Activated CD4-positive, alpha-beta T cell treated with anti-CD3 and anti-CD28 coated beads for 1 hour (primary cell): ENCODE results near the gene SLC25A19.
"Not testable (repeated sequence)": the region's sequence is repeated elsewhere in the genome, so short reads cannot be mapped to it uniquely, and the experiment has no call there.

Source experiments
- DNase-seq: peaks from one replicate; pipeline ENCODE4 v3.0.0-alpha.2; 2020

The SLC25A19 gene

GRCh38 chr17:75266316-75267152, 22.7 kb downstream of the SLC25A19 start:
- no peak for DNase-seq

- DNase-seq, result no peak
Observed at GRCh38 chr17:75265614-75266315, 23.5 kb downstream of the SLC25A19 start.

GRCh38 chr17:75263055-75263454, 26.2 kb downstream of the SLC25A19 start:
- DNase-seq, result no peak

GRCh38 chr17:75262112-75262606, 27.1 kb downstream of the SLC25A19 start:
- DNase-seq, result no peak

GRCh38 chr17:75261336-75262111, 27.7 kb downstream of the SLC25A19 start, which contains the start of the genes GGA3 and MRPS7:
Gene GGA3 (minus strand): TSS chr17:75261606. CDS start chr17:75261587, 19 bp downstream.
Gene MRPS7 (plus strand): TSS chr17:75261879. CDS start chr17:75261901, 22 bp downstream.
- peak; percentile 93 for DNase-seq

GRCh38 chr17:75260641-75261335, 28.4 kb downstream of the SLC25A19 start:
- DNase-seq, result no peak

- DNase-seq, result not testable (repeated sequence)
Observed at GRCh38 chr17:75257228-75257627, 32.0 kb downstream of the SLC25A19 start.

GRCh38 chr17:75255954-75256698, 33.1 kb downstream of the SLC25A19 start:
- not testable (repeated sequence) for DNase-seq

GRCh38 chr17:75252039-75252816, 37.0 kb downstream of the SLC25A19 start:
- no peak for DNase-seq

GRCh38 chr17:75250009-75250471, 39.2 kb downstream of the SLC25A19 start:
- peak; percentile 74 for DNase-seq

GRCh38 chr17:75249564-75249963, 39.7 kb downstream of the SLC25A19 start:
- DNase-seq, result no peak

- DNase-seq, result no peak
Observed at GRCh38 chr17:75246404-75246803, 42.8 kb downstream of the SLC25A19 start.

- no peak for DNase-seq
Observed at GRCh38 chr17:75245011-75245410, 44.2 kb downstream of the SLC25A19 start.

GRCh38 chr17:75244133-75244866, 44.9 kb downstream of the SLC25A19 start:
- DNase-seq, result no peak

GRCh38 chr17:75242461-75243042, 46.7 kb downstream of the SLC25A19 start:
- no peak for DNase-seq

GRCh38 chr17:75241996-75242460, 47.2 kb downstream of the SLC25A19 start:
- DNase-seq, result no peak

- DNase-seq, result no peak
Observed at GRCh38 chr17:75241502-75241901, 47.7 kb downstream of the SLC25A19 start.

- no peak for DNase-seq
Observed at GRCh38 chr17:75241143-75241430, 48.1 kb downstream of the SLC25A19 start.

GRCh38 chr17:75240394-75241142, 48.7 kb downstream of the SLC25A19 start:
- no peak for DNase-seq
